Testis (tissue), 3 donors: Measurements from ENCODE around the gene MPO. TPM values are rescaled to one million over a fixed set of nuclear protein-coding genes. Genes with fewer than 3 reads are reported as not detected.

Source experiments
- DNase-seq: peaks from one replicate; pipeline ENCODE4 v3.0.0-alpha.2; 2019
- H3K27ac ChIP-seq, 2 donors: fragments of 200-600 bp; sonication (generic); one replicate each; pipeline ENCODE4 v1.5.1; 2019
- H3K27me3 ChIP-seq: fragments of 200-600 bp; sonication (generic); one replicate; pipeline ENCODE4 v1.5.1; 2019
- H3K36me3 ChIP-seq: fragments of 200-600 bp; sonication (generic); one replicate; pipeline ENCODE4 v1.5.1; 2017; ENCODE audit warnings: low read depth; ENCODE audit errors: missing control alignments
- H3K4me1 ChIP-seq: fragments of 200-600 bp; sonication (generic); one replicate; pipeline ENCODE4 v1.5.1; 2019
- H3K4me3 ChIP-seq, 2 donors: fragments of 200-600 bp; sonication (generic); one replicate each; pipeline ENCODE4 v1.5.1; 2017 to 2019
- H3K9me3 ChIP-seq: fragments of 200-600 bp; sonication (generic); one replicate; pipeline ENCODE4 v1.5.1; 2017
- POLR2A ChIP-seq: fragments of 450-650 bp; IDR thresholded peaks from one replicate; pipeline ENCODE4 v1.6.1; 2017; ENCODE audit warnings: antibody characterized with exemption, mild to moderate bottlenecking, moderate library complexity
- WGBS, 2 donors: methylation state at CpG; one replicate each; pipeline ENCODE4 v1.1.5; 2018; 5-methylcytosine and 5-hydroxymethylcytosine counted together
- intact Hi-C: fragments of 100-400 bp; cut with DNase I; formaldehyde crosslinking; loops from one replicate; pipeline ENCODE4 v1.15.1; 2023; ENCODE audit warnings: low total_unique reads
- polyA plus RNA-seq: library from polyadenylated mRNA; stranded (reverse); fragments of 350-450 nt; fragmentation: Illumina TruSeq; extraction: RNeasy Lipid Tissue Mini Kit (QIAGEN cat#74804); gene quantifications from one replicate; pipeline ENCODE4 v1.2.3, GENCODE V29; 2014; ENCODE audit warnings: low read depth, low replicate concordance; ENCODE audit not compliant: insufficient read depth
- total RNA-seq, 2 donors: library from RNA; depleted of rRNA; stranded (reverse); fragments of >200 nt; gene quantifications; one replicate each; pipeline ENCODE4 v1.2.3, GENCODE V29; 2016
- TF ChIP-seq, protein P1 (sequence below), 3 experiments: fragments of 450-650 bp in 2 of 3; fragments of 200-600 bp in 1 of 3; sonication (generic) in 1 of 3; IDR thresholded peaks; one replicate each; pipeline ENCODE4 v1.5.1; 2016 to 2019; ENCODE audit warnings: antibody characterized with exemption in 3 of 3, mild to moderate bottlenecking in 2 of 3, moderate library complexity in 1 of 3

The MPO gene
- total and polyA plus RNA-seq, 3 donors from 2014 or later = 0.87 to 1.1 (median 0.87) TPM

- no peak for TF ChIP-seq POLR2A
- TF ChIP-seq, protein P1, sequence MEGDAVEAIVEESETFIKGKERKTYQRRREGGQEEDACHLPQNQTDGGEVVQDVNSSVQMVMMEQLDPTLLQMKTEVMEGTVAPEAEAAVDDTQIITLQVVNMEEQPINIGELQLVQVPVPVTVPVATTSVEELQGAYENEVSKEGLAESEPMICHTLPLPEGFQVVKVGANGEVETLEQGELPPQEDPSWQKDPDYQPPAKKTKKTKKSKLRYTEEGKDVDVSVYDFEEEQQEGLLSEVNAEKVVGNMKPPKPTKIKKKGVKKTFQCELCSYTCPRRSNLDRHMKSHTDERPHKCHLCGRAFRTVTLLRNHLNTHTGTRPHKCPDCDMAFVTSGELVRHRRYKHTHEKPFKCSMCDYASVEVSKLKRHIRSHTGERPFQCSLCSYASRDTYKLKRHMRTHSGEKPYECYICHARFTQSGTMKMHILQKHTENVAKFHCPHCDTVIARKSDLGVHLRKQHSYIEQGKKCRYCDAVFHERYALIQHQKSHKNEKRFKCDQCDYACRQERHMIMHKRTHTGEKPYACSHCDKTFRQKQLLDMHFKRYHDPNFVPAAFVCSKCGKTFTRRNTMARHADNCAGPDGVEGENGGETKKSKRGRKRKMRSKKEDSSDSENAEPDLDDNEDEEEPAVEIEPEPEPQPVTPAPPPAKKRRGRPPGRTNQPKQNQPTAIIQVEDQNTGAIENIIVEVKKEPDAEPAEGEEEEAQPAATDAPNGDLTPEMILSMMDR (IDR thresholded peaks at IDR 0.05) = no peak
- Histone ChIP-seq H3K27me3 (no peaks in the 10 kb centered on the region), H3K36me3 (no peaks in the 10 kb centered on the region), H3K4me3 (no peak overlapping the region), H3K9me3 (no peaks in the 10 kb centered on the region), H3K27ac (no peak overlapping the region), H3K4me1 (peaks cover 9% of the 10 kb centered on the region)
- DNase-seq = no peak
- WGBS, 2 donors = 85 to 97% methylated on average over 9 to 10 of the region's 10 CpGs
- intact Hi-C loops = no loop called here
Measured at GRCh38 chr17:58275417-58275816, 5.3 kb downstream of the MPO start.

- H3K4me3 ChIP-seq = no peak overlapping the region
- intact Hi-C loops = no loop called here
- H3K4me1 ChIP-seq = no peaks in the 10 kb centered on the region
- H3K27me3 ChIP-seq = no peaks in the 10 kb centered on the region
- TF ChIP-seq POLR2A = no peak
- TF ChIP-seq, protein P1 (IDR thresholded peaks at IDR 0.05) = no peak
- 74 to 83% methylated on average over 9 to 15 of the region's 15 CpGs for WGBS, 2 donors
- DNase-seq = no peak
- no peak overlapping the region for H3K27ac ChIP-seq
- no peaks in the 10 kb centered on the region for H3K36me3 ChIP-seq
- H3K9me3 ChIP-seq = no peaks in the 10 kb centered on the region
Measured at GRCh38 chr17:58273453-58274104, 7.2 kb downstream of the MPO start.

GRCh38 chr17:58272367-58273280 lies 8.1 kb downstream of the MPO start:
- no peak overlapping the region for H3K27ac ChIP-seq
- no peaks in the 10 kb centered on the region for H3K36me3 ChIP-seq
- no peak for DNase-seq
- WGBS, 2 donors = 90 to 95% methylated on average over 7 to 12 of the region's 12 CpGs
- H3K27me3 ChIP-seq = no peaks in the 10 kb centered on the region
- intact Hi-C loops = no loop called here
- H3K4me1 ChIP-seq = no peaks in the 10 kb centered on the region
- H3K9me3 ChIP-seq = no peaks in the 10 kb centered on the region
- no peak overlapping the region for H3K4me3 ChIP-seq
- TF ChIP-seq, protein P1 (IDR thresholded peaks at IDR 0.05) = no peak
- TF ChIP-seq POLR2A = no peak

GRCh38 chr17:58271216-58271931 lies 9.4 kb downstream of the MPO start:
- Histone ChIP-seq H3K27ac (no peak overlapping the region), H3K9me3 (no peaks in the 10 kb centered on the region), H3K4me3 (no peak overlapping the region), H3K27me3 (no peaks in the 10 kb centered on the region), H3K4me1 (no peaks in the 10 kb centered on the region), H3K36me3 (no peaks in the 10 kb centered on the region)
- no peak for DNase-seq
- intact Hi-C loops = no loop called here
- WGBS, 2 donors = 95 to 96% methylated on average over 19 to 20 of the region's 21 CpGs
- TF ChIP-seq POLR2A = no peak
- TF ChIP-seq, protein P1 (IDR thresholded peaks at IDR 0.05) = no peak
